NCI-H2107 (cell line): ENCODE data around the gene JDP2.
"Not testable (repeated sequence)": the region's sequence is repeated elsewhere in the genome, so short reads cannot be mapped to it uniquely, and the experiment has no call there.

Source experiments
- DNase-seq: peaks from one replicate; lab custom pipeline; 2025; lab: John Stamatoyannopoulos, UW

JDP2 gene

GRCh38 chr14:75427482-75428229 lies at the start of gene JDP2:
TSS of gene JDP2 (plus strand) at chr14:75428022. CDS start at chr14:75437921, 9,899 bp downstream.
- DNase-seq, result peak; percentile 61

- no peak for DNase-seq
Measured at GRCh38 chr14:75379246-75379929, 48.4 kb upstream of the JDP2 start.

- DNase-seq, result no peak
Measured at GRCh38 chr14:75379930-75380270, 47.9 kb upstream of the JDP2 start.

GRCh38 chr14:75380656-75381055 lies 47.2 kb upstream of the JDP2 start:
- DNase-seq, result no peak

- no peak for DNase-seq
Measured at GRCh38 chr14:75381642-75382041, 46.2 kb upstream of the JDP2 start.

GRCh38 chr14:75383219-75383618 lies 44.6 kb upstream of the JDP2 start:
- not testable (repeated sequence) for DNase-seq

GRCh38 chr14:75383721-75384120 lies 44.1 kb upstream of the JDP2 start:
- no peak for DNase-seq

GRCh38 chr14:75389679-75390078 lies 38.1 kb upstream of the JDP2 start:
- DNase-seq, result no peak

GRCh38 chr14:75390183-75390582 lies 37.6 kb upstream of the JDP2 start:
- DNase-seq, result no peak

GRCh38 chr14:75391953-75392352 lies 35.9 kb upstream of the JDP2 start:
- no peak for DNase-seq

GRCh38 chr14:75392686-75393641 lies 34.9 kb upstream of the JDP2 start:
- no peak for DNase-seq

- DNase-seq, result no peak
Measured at GRCh38 chr14:75393794-75394193, 34.0 kb upstream of the JDP2 start.

GRCh38 chr14:75395862-75396261 lies 32.0 kb upstream of the JDP2 start:
- no peak for DNase-seq

GRCh38 chr14:75399321-75399720 lies 28.5 kb upstream of the JDP2 start:
- DNase-seq, result no peak

GRCh38 chr14:75399843-75400775 lies 27.7 kb upstream of the JDP2 start:
- DNase-seq, result peak; percentile 100

GRCh38 chr14:75401361-75401760 lies 26.5 kb upstream of the JDP2 start:
- no peak for DNase-seq

GRCh38 chr14:75402867-75403413 lies 24.9 kb upstream of the JDP2 start:
- no peak for DNase-seq

GRCh38 chr14:75404847-75405246 lies 23.0 kb upstream of the JDP2 start:
- DNase-seq, result no peak

- no peak for DNase-seq
Measured at GRCh38 chr14:75406102-75406501, 21.7 kb upstream of the JDP2 start.

GRCh38 chr14:75406856-75407255 lies 21.0 kb upstream of the JDP2 start:
- no peak for DNase-seq
